WTC11 (cell line): ENCODE results near the gene CNTRL. TPM values are rescaled to one million over a fixed set of nuclear protein-coding genes. Genes with fewer than 3 reads are reported as not detected.

ENCODE experiments used
- ATAC-seq: fragments of 200-7000 bp; cut with Tn5 transposase; 2 replicates; pipeline ENCODE4 v1.10.0; 2021; ENCODE audit warnings: mild to moderate bottlenecking, moderate library complexity
- CTCF ChIA-PET: fragments of 300-600 bp; sonication (Branson Sonifier 250); formaldehyde crosslinking; loops from one replicate; lab custom pipeline; 2021; ENCODE audit warnings: antibody characterized with exemption; lab: Charles Lee
- POLR2A ChIA-PET: fragments of 350-600 bp; sonication (Branson Sonifier 250); formaldehyde crosslinking; loops from one replicate; lab custom pipeline; 2021; ENCODE audit warnings: antibody characterized with exemption; lab: Charles Lee
- DNase-seq: peaks from one replicate; pipeline ENCODE4 v3.0.0; 2021; ENCODE audit warnings: low spot score
- H3K27ac Mint-ChIP-seq: 2 replicates; pipeline ENCODE4 v1.8.0; 2021; ENCODE audit warnings: mixed read lengths
- H3K27me3 Mint-ChIP-seq: 2 replicates; pipeline ENCODE4 v1.8.0; 2021; ENCODE audit warnings: low read depth, mild to moderate bottlenecking, moderate library complexity, mixed read lengths
- H3K36me3 Mint-ChIP-seq: 2 replicates; pipeline ENCODE4 v1.8.0; 2021; ENCODE audit warnings: mixed read lengths
- H3K4me1 Mint-ChIP-seq: 2 replicates; pipeline ENCODE4 v1.8.0; 2022; ENCODE audit warnings: mixed read lengths
- H3K4me3 Mint-ChIP-seq: 2 replicates; pipeline ENCODE4 v1.8.0; 2021; ENCODE audit warnings: mild to moderate bottlenecking, moderate library complexity, mixed read lengths
- H3K9me3 Mint-ChIP-seq: 2 replicates; pipeline ENCODE4 v1.8.0; 2021; ENCODE audit warnings: mixed read lengths
- ATF1 ChIP-seq: sonication (generic); formaldehyde crosslinking; IDR thresholded peaks from 2 replicates; pipeline ENCODE4 v1.8.1; 2023; ENCODE audit warnings: mild to moderate bottlenecking, moderate library complexity, missing genetic modification reagents
- ATF2 ChIP-seq: sonication (generic); formaldehyde crosslinking; IDR thresholded peaks from 2 replicates; pipeline ENCODE4 v1.8.1; 2022; ENCODE audit warnings: low read depth, missing genetic modification reagents, borderline replicate concordance
- CBFB ChIP-seq: sonication (generic); formaldehyde crosslinking; IDR thresholded peaks from 2 replicates; pipeline ENCODE4 v1.8.1; 2022; ENCODE audit warnings: mild to moderate bottlenecking, low read depth, missing genetic modification reagents
- CREM ChIP-seq: sonication (generic); formaldehyde crosslinking; IDR thresholded peaks from 2 replicates; pipeline ENCODE4 v1.8.1; 2022; ENCODE audit warnings: mild to moderate bottlenecking, missing genetic modification reagents, moderate library complexity
- E2F4 ChIP-seq: sonication (generic); formaldehyde crosslinking; IDR thresholded peaks from 2 replicates; pipeline ENCODE4 v1.8.1; 2022; ENCODE audit warnings: low read depth, mild to moderate bottlenecking, moderate library complexity, missing genetic modification reagents, borderline replicate concordance
- EMX1 ChIP-seq: fragments of 250-450 bp; sonication (Bioruptor Pico); IDR thresholded peaks from 2 replicates; pipeline ENCODE4 v1.8.0; 2021; ENCODE audit warnings: mild to moderate bottlenecking
- GTF2I ChIP-seq: fragments of 250-450 bp; sonication (Bioruptor Pico); conservative IDR thresholded peaks from 2 replicates; pipeline ENCODE4 v1.4.0; 2021; ENCODE audit warnings: mild to moderate bottlenecking
- HMGXB4 ChIP-seq: sonication (generic); formaldehyde crosslinking; IDR thresholded peaks from 2 replicates; pipeline ENCODE4 v1.8.1; 2023; ENCODE audit warnings: mild to moderate bottlenecking, moderate library complexity, missing genetic modification reagents
- NFYB ChIP-seq: sonication (generic); formaldehyde crosslinking; conservative IDR thresholded peaks from 2 replicates; pipeline ENCODE4 v1.8.0; 2022; ENCODE audit warnings: low read depth, missing genetic modification reagents
- NR3C1 ChIP-seq: sonication (generic); formaldehyde crosslinking; conservative IDR thresholded peaks from 2 replicates; pipeline ENCODE4 v1.8.1; 2023; ENCODE audit warnings: low read depth, mild to moderate bottlenecking, missing genetic modification reagents
- TCF7 ChIP-seq: sonication (generic); formaldehyde crosslinking; IDR thresholded peaks from 2 replicates; pipeline ENCODE4 v1.8.0; 2022; ENCODE audit warnings: mild to moderate bottlenecking, low read depth, missing genetic modification reagents, moderate library complexity
- TEAD1 ChIP-seq: sonication (generic); formaldehyde crosslinking; IDR thresholded peaks from 2 replicates; pipeline ENCODE4 v1.8.0; 2022; ENCODE audit warnings: mild to moderate bottlenecking, missing genetic modification reagents
- USF2 ChIP-seq: sonication (generic); formaldehyde crosslinking; IDR thresholded peaks from 2 replicates; pipeline ENCODE4 v1.8.1; 2023; ENCODE audit warnings: mild to moderate bottlenecking, missing genetic modification reagents, moderate library complexity
- ZNF317 ChIP-seq: sonication (generic); formaldehyde crosslinking; IDR thresholded peaks from 2 replicates; pipeline ENCODE4 v1.8.1; 2023; ENCODE audit warnings: low read depth, mild to moderate bottlenecking, moderate library complexity, missing genetic modification reagents, borderline replicate concordance
- ZNF425 ChIP-seq: fragments of 250-450 bp; sonication (Bioruptor Pico); conservative IDR thresholded peaks from 2 replicates; pipeline ENCODE4 v1.9.0; 2021; ENCODE audit warnings: mild to moderate bottlenecking
- total RNA-seq: library from RNA; stranded (reverse); gene quantifications from 3 replicates; pipeline ENCODE4 v1.2.3, GENCODE V29; 2021
- TF ChIP-seq, protein P1 (sequence below): sonication (generic); formaldehyde crosslinking; IDR thresholded peaks from 2 replicates; pipeline ENCODE4 v1.8.1; 2022; ENCODE audit warnings: mild to moderate bottlenecking, missing genetic modification reagents, moderate library complexity, borderline replicate concordance
- TF ChIP-seq, protein P2 (sequence below): fragments of 250-450 bp; sonication (Bioruptor Pico); IDR thresholded peaks from 2 replicates; pipeline ENCODE4 v1.9.0; 2021; ENCODE audit warnings: moderate library complexity, mild to moderate bottlenecking, inconsistent platforms, borderline replicate concordance
- TF ChIP-seq, protein P3 (sequence below): sonication (generic); formaldehyde crosslinking; IDR thresholded peaks from 2 replicates; pipeline ENCODE4 v1.8.0; 2022; ENCODE audit warnings: mild to moderate bottlenecking, missing genetic modification reagents
- TF ChIP-seq, protein P4 (sequence below): fragments of 250-450 bp; sonication (Bioruptor Pico); IDR thresholded peaks from 2 replicates; pipeline ENCODE4 v2.1.2; 2022; ENCODE audit warnings: mild to moderate bottlenecking, moderate library complexity

CNTRL gene
- total RNA-seq, 1 experiment from 2014 or later, result 13.3 TPM

- POLR2A ChIA-PET, result no interaction called here
- peaks cover 6% of the 10 kb centered on the region for H3K9me3 Mint-ChIP-seq
- TF ChIP-seq ZNF317 (CRISPR knock-in tag), result no peak
- TF ChIP-seq CBFB (CRISPR knock-in tag), result no peak
- no peak for TF ChIP-seq TEAD1 (CRISPR knock-in tag)
- TF ChIP-seq ATF1, result no peak
- H3K4me3 Mint-ChIP-seq, result no peak overlapping the region
- peaks cover 8% of the 10 kb centered on the region; the same call in 1 of the 2 replicates for H3K36me3 Mint-ChIP-seq
- H3K27me3 Mint-ChIP-seq, result no peaks in the 10 kb centered on the region
- no peak overlapping the region for H3K27ac Mint-ChIP-seq
- H3K4me1 Mint-ChIP-seq, result peaks cover 9% of the 10 kb centered on the region
- ATAC-seq (peak; percentile 85), DNase-seq (no peak)
- CTCF ChIA-PET, result interaction anchor here (0.7 to 1.8 kb wide), 7 partner anchors 9 to 213 kb away, joined by 3 to 8 read pairs (median 3); no protein-coding TSS in a partner anchor
These were observed 32.3 kb downstream of the CNTRL start for GRCh38 chr9:121107029-121107428.

DNA sequence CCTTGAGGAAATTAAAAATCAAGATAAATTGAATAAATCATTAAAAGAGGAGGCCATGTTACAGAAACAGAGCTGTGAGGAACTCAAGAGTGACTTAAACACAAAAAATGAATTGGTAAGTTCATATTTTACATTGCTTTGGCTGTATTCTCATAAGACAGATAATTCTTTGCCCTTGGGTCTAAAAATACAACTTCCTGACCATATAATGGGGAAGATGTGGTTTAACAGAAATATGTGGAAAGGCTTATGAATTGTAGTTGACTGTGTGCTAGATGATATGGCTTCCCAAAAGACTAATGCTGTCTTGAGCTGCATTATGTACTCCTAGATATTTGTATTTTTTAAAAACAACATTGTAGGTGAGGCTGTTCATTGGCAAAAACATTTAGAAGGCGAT lies 33.1 kb downstream of the CNTRL start:
- Mint-ChIP-seq H3K27me3 (no peaks in the 10 kb centered on the region), H3K4me3 (no peak overlapping the region), H3K27ac (no peak overlapping the region), H3K9me3 (peaks cover under 1% of the 10 kb centered on the region), H3K36me3 (0 out of 2 replicates have a peak, but pooled peaks cover 4% of the 10 kb centered on the region), H3K4me1 (peaks cover 9% of the 10 kb centered on the region)
- ChIA-PET POLR2A (interaction anchor here (0.6 kb wide), 1 partner anchor 428 kb away, joined by 5 read pairs; no protein-coding TSS in a partner anchor), CTCF (interaction anchor here (0.8 to 1.8 kb wide), 3 partner anchors 8 to 61 kb away, joined by 4 to 8 read pairs (median 6); no protein-coding TSS in a partner anchor)
- DNase-seq (no peak), ATAC-seq (no peak)
- TF ChIP-seq CREM (CRISPR knock-in tag) (no peak), HMGXB4 (CRISPR knock-in tag) (no peak), E2F4 (CRISPR knock-in tag) (no peak), ZNF425 (no peak), NR3C1 (no peak), USF2 (no peak), ATF2 (CRISPR knock-in tag) (no peak), NFYB (CRISPR knock-in tag) (no peak), TCF7 (CRISPR knock-in tag) (no peak), EMX1 (no peak), ATF1 (no peak), GTF2I (CRISPR knock-in tag) (no peak)
- TF ChIP-seq, protein P1, sequence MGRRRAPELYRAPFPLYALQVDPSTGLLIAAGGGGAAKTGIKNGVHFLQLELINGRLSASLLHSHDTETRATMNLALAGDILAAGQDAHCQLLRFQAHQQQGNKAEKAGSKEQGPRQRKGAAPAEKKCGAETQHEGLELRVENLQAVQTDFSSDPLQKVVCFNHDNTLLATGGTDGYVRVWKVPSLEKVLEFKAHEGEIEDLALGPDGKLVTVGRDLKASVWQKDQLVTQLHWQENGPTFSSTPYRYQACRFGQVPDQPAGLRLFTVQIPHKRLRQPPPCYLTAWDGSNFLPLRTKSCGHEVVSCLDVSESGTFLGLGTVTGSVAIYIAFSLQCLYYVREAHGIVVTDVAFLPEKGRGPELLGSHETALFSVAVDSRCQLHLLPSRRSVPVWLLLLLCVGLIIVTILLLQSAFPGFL, result no peak
- TF ChIP-seq, protein P2, sequence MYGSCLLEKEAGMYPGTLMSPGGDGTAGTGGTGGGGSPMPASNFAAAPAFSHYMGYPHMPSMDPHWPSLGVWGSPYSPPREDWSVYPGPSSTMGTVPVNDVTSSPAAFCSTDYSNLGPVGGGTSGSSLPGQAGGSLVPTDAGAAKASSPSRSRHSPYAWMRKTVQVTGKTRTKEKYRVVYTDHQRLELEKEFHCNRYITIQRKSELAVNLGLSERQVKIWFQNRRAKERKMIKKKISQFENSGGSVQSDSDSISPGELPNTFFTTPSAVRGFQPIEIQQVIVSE (CRISPR knock-in tag), result no peak
- TF ChIP-seq, protein P3, sequence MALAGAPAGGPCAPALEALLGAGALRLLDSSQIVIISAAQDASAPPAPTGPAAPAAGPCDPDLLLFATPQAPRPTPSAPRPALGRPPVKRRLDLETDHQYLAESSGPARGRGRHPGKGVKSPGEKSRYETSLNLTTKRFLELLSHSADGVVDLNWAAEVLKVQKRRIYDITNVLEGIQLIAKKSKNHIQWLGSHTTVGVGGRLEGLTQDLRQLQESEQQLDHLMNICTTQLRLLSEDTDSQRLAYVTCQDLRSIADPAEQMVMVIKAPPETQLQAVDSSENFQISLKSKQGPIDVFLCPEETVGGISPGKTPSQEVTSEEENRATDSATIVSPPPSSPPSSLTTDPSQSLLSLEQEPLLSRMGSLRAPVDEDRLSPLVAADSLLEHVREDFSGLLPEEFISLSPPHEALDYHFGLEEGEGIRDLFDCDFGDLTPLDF, result no peak
- TF ChIP-seq, protein P4, sequence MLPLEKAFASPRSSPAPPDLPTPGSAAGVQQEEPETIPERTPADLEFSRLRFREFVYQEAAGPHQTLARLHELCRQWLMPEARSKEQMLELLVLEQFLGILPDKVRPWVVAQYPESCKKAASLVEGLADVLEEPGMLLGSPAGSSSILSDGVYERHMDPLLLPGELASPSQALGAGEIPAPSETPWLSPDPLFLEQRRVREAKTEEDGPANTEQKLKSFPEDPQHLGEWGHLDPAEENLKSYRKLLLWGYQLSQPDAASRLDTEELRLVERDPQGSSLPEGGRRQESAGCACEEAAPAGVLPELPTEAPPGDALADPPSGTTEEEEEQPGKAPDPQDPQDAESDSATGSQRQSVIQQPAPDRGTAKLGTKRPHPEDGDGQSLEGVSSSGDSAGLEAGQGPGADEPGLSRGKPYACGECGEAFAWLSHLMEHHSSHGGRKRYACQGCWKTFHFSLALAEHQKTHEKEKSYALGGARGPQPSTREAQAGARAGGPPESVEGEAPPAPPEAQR (CRISPR knock-in tag), result no peak
